IMR-90 (cell line): ENCODE results near the gene LRTM1. TPM values are rescaled to one million over a fixed set of nuclear protein-coding genes. Genes with fewer than 3 reads are reported as not detected.

Experiments used
- ATAC-seq: fragments of 200-7000 bp; cut with Tn5 transposase; 2 replicates; pipeline ENCODE4 v1.9.1; 2020; ENCODE audit warnings: low read depth, mild to moderate bottlenecking, moderate library complexity
- BruUV-seq: library from RNA; stranded (reverse); fragments of 400-500 nt; replicated peaks from 2 replicates; lab custom pipeline; 2021; lab: Mats Ljungman, UMichigan
- CTCF ChIA-PET: fragments of 300-600 bp; formaldehyde crosslinking; extraction: SDS; loops from one replicate; lab custom pipeline; 2021; ENCODE audit warnings: antibody characterized with exemption; lab: Yijun Ruan, JAX
- POLR2A ChIA-PET: fragments of 300-600 bp; sonication (Branson Sonifier 250); formaldehyde crosslinking; loops from one replicate; lab custom pipeline; 2022; ENCODE audit warnings: antibody characterized with exemption; ENCODE audit not compliant: unreplicated experiment; lab: Charles Lee
- DNase-seq: peaks from one replicate; pipeline ENCODE4 v3.0.0; 2013
- H2AFZ ChIP-seq: replicated peaks from 2 replicates; pipeline ENCODE3; 2013; ENCODE audit warnings: low read length, mild to moderate bottlenecking; ENCODE audit not compliant: poor library complexity
- H2AK5ac ChIP-seq: 2 replicates; pipeline ENCODE4 v1.6.1; 2013; ENCODE audit warnings: low read depth, low read length, inconsistent platforms
- H2AK9ac ChIP-seq: replicated peaks from 2 replicates; pipeline ENCODE3; 2013; ENCODE audit warnings: mild to moderate bottlenecking, low read depth, low read length, moderate library complexity; ENCODE audit not compliant: poor library complexity
- H2BK120ac ChIP-seq: 2 replicates; pipeline ENCODE4 v1.6.1; 2013; ENCODE audit warnings: low read depth, low read length, inconsistent platforms
- H2BK15ac ChIP-seq: 3 replicates; pipeline ENCODE4 v1.6.1; 2013; ENCODE audit warnings: low read depth, low read length, inconsistent platforms
- H2BK20ac ChIP-seq: 2 replicates; pipeline ENCODE4 v1.6.1; 2013; ENCODE audit warnings: low read depth, mild to moderate bottlenecking, inconsistent platforms, low read length, moderate library complexity
- H2BK5ac ChIP-seq: 2 replicates; pipeline ENCODE4 v1.6.1; 2013; ENCODE audit warnings: mild to moderate bottlenecking, low read depth, low read length, inconsistent platforms; ENCODE audit not compliant: poor library complexity, severe bottlenecking
- H3K14ac ChIP-seq: replicated peaks from 2 replicates; pipeline ENCODE4 v1.6.1; 2013; ENCODE audit warnings: low read depth, low read length, inconsistent platforms
- H3K18ac ChIP-seq: 2 replicates; pipeline ENCODE4 v1.6.1; 2013; ENCODE audit warnings: low read depth, low read length, control low read depth
- H3K23ac ChIP-seq: 2 replicates; pipeline ENCODE4 v1.6.1; 2013; ENCODE audit warnings: low read depth, low read length, inconsistent platforms
- H3K27ac ChIP-seq: 2 replicates; pipeline ENCODE4 v1.5.1; 2013; ENCODE audit warnings: mild to moderate bottlenecking, control low read depth, low read length; ENCODE audit not compliant: insufficient read depth
- H3K27me3 ChIP-seq: 2 replicates; pipeline ENCODE4 v1.6.1; 2013; ENCODE audit warnings: low read length; ENCODE audit not compliant: control insufficient read depth, insufficient read depth
- H3K36me3 ChIP-seq: 2 replicates; pipeline ENCODE4 v1.6.1; 2013; ENCODE audit warnings: low read length, mixed read lengths; ENCODE audit not compliant: control insufficient read depth, insufficient read depth
- H3K4ac ChIP-seq: 2 replicates; pipeline ENCODE4 v1.6.1; 2013; ENCODE audit warnings: low read depth, low read length, inconsistent platforms
- H3K4me1 ChIP-seq: 2 replicates; pipeline ENCODE4 v1.6.1; 2013; ENCODE audit warnings: low read length, mixed read lengths; ENCODE audit not compliant: control insufficient read depth, insufficient read depth
- H3K4me2 ChIP-seq: 2 replicates; pipeline ENCODE4 v1.6.1; 2013; ENCODE audit warnings: low read depth, mild to moderate bottlenecking, control low read depth, low read length, moderate library complexity
- H3K4me3 ChIP-seq: 2 replicates; pipeline ENCODE4 v1.5.1; 2013; ENCODE audit warnings: low read depth, mild to moderate bottlenecking, control low read depth, low read length, moderate library complexity; ENCODE audit not compliant: insufficient read depth
- H3K56ac ChIP-seq: 2 replicates; pipeline ENCODE4 v1.6.1; 2013; ENCODE audit warnings: low read length, inconsistent platforms; ENCODE audit not compliant: insufficient read depth; ENCODE audit errors: extremely low read depth
- H3K79me1 ChIP-seq, 2 experiments: 2 replicates each; pipeline ENCODE4 v1.6.1; 2013; ENCODE audit warnings: low read length in 2 of 2, inconsistent platforms in 1 of 2, low read depth in 1 of 2
- H3K9ac ChIP-seq: 2 replicates; pipeline ENCODE4 v1.6.1; 2013; ENCODE audit warnings: low read depth, low read length, control low read depth
- H3K9me1 ChIP-seq: 2 replicates; pipeline ENCODE4 v1.6.1; 2013; ENCODE audit warnings: low read length, inconsistent platforms; ENCODE audit not compliant: insufficient read depth
- H3K9me3 ChIP-seq: 2 replicates; pipeline ENCODE4 v1.6.1; 2013; ENCODE audit warnings: low read length; ENCODE audit not compliant: control insufficient read depth, insufficient read depth
- H4K20me1 ChIP-seq: 2 replicates; pipeline ENCODE4 v1.6.1; 2013; ENCODE audit warnings: low read length, inconsistent platforms; ENCODE audit not compliant: insufficient read depth
- H4K5ac ChIP-seq: 2 replicates; pipeline ENCODE4 v1.6.1; 2013; ENCODE audit warnings: mild to moderate bottlenecking, low read depth, low read length, control low read depth
- H4K8ac ChIP-seq, 2 experiments: 2 replicates each; pipeline ENCODE4 v1.6.1; 2013; ENCODE audit warnings: low read depth in 2 of 2, low read length in 2 of 2, control low read depth in 1 of 2, inconsistent platforms in 1 of 2
- H4K91ac ChIP-seq: 2 replicates; pipeline ENCODE4 v1.6.1; 2013; ENCODE audit warnings: low read depth, low read length, inconsistent platforms; ENCODE audit not compliant: insufficient read depth
- BHLHE40 ChIP-seq: fragments of 150-350 bp; IDR thresholded peaks from 2 replicates; pipeline ENCODE4 v1.6.1; 2016; ENCODE audit warnings: mild to moderate bottlenecking, low read depth, low read length
- CEBPB ChIP-seq: IDR thresholded peaks from 2 replicates; pipeline ENCODE4 v1.6.1; 2012; ENCODE audit warnings: low read depth, low read length, improper control_type of control experiment
- CHD1 ChIP-seq: IDR thresholded peaks from 2 replicates; pipeline ENCODE4 v1.6.1; 2012; ENCODE audit warnings: low read depth, low read length, improper control_type of control experiment
- CTCF ChIP-seq: conservative IDR thresholded peaks from 2 replicates; pipeline ENCODE4 v1.5.1; 2012; ENCODE audit warnings: mild to moderate bottlenecking, low read depth, low read length, improper control_type of control experiment
- FOS ChIP-seq: fragments of 150-350 bp; IDR thresholded peaks from 2 replicates; pipeline ENCODE4 v1.6.1; 2016; ENCODE audit warnings: low read depth, low read length
- MAFK ChIP-seq: IDR thresholded peaks from 2 replicates; pipeline ENCODE4 v1.6.1; 2012; ENCODE audit warnings: low read depth, low read length, improper control_type of control experiment
- MAZ ChIP-seq: IDR thresholded peaks from 2 replicates; pipeline ENCODE4 v1.6.1; 2012; ENCODE audit warnings: low read depth, mild to moderate bottlenecking, low read length, improper control_type of control experiment, moderate library complexity, borderline replicate concordance
- MXI1 ChIP-seq: IDR thresholded peaks from 2 replicates; pipeline ENCODE4 v1.6.1; 2012; ENCODE audit warnings: low read depth, mild to moderate bottlenecking, low read length, moderate library complexity, borderline replicate concordance
- NFE2L2 ChIP-seq: fragments of 150-350 bp; IDR thresholded peaks from 2 replicates; pipeline ENCODE4 v1.6.1; 2016; ENCODE audit warnings: low read depth, mild to moderate bottlenecking, low read length
- RAD21 ChIP-seq: IDR thresholded peaks from 2 replicates; pipeline ENCODE4 v1.6.1; 2012; ENCODE audit warnings: low read length, improper control_type of control experiment
- RCOR1 ChIP-seq: IDR thresholded peaks from 2 replicates; pipeline ENCODE4 v1.6.1; 2012; ENCODE audit warnings: mild to moderate bottlenecking, low read length, improper control_type of control experiment; ENCODE audit not compliant: insufficient replicate concordance
- RFX5 ChIP-seq: IDR thresholded peaks from 2 replicates; pipeline ENCODE4 v1.8.0; 2012; ENCODE audit warnings: low read depth, mild to moderate bottlenecking, low read length, moderate library complexity
- USF2 ChIP-seq: fragments of 150-350 bp; IDR thresholded peaks from 2 replicates; pipeline ENCODE4 v1.6.1; 2017; ENCODE audit warnings: mild to moderate bottlenecking, antibody characterized with exemption, low read length, low read depth
- WGBS, 2 experiments: methylation state at CpG; one replicate each; pipeline versions ENCODE4 v1.1.5 to v1.1.7; 2013; ENCODE audit warnings: missing lambda C conversion rate in 2 of 2; ENCODE audit not compliant: insufficient read length in 1 of 2; ENCODE audit errors: extremely low coverage in 2 of 2; 5-methylcytosine and 5-hydroxymethylcytosine counted together
- dilution Hi-C: fragments of 300-500 bp; cut with HindIII; formaldehyde crosslinking; loops from one replicate; pipeline ENCODE4 v1.14.3; 2018; ENCODE audit warnings: low sequenced_read_pairs; ENCODE audit not compliant: unreplicated experiment
- in situ Hi-C: fragments of 300-500 bp; cut with MboI; formaldehyde crosslinking; loops from 3 replicates; pipeline ENCODE4 v1.14.3; 2019; ENCODE audit warnings: low sequenced_read_pairs, inconsistent platforms, mixed read lengths
- intact Hi-C: fragments of 100-400 bp; cut with micrococcal nuclease; formaldehyde crosslinking; loops from 2 replicates; pipeline ENCODE4 v1.10.0; 2022
- polyA plus RNA-seq, 3 experiments: library from polyadenylated mRNA; depleted of rRNA; stranded (reverse); fragments of >200 nt; gene quantifications; 2 replicates each; pipeline ENCODE4 v1.2.3, GENCODE V29; 2012; ENCODE audit warnings: low replicate concordance in 1 of 3
- total RNA-seq: library from RNA; depleted of rRNA; stranded (reverse); fragments of >200 nt; gene quantifications from 2 replicates; pipeline ENCODE4 v1.2.3, GENCODE V29; 2012

LRTM1 gene
- total and polyA plus RNA-seq, 2 of the 4 experiments (the other 2 are of a cell fraction), result not detected

GRCh38 chr3:54882129-54882833 lies 45.6 kb downstream of the LRTM1 start:
- Histone ChIP-seq H3K27ac (peak overlapping the region; percentile 82), H3K56ac (peak overlapping the region; percentile 44), H3K79me1 (no peaks in the 10 kb centered on the region), H3K4me3 (no peak overlapping the region), H2BK15ac (peak overlapping the region; percentile 55; the same call in 2 of the 3 replicates), H4K91ac (peak overlapping the region; percentile 87), H3K4me2 (peak overlapping the region; percentile 19; the same call in 1 of the 2 replicates), H4K20me1 (no peaks in the 10 kb centered on the region), H2BK5ac (peak overlapping the region; percentile 95), H3K14ac (peak overlapping the region; percentile 62), H2AK9ac (peak overlapping the region; percentile 65), H3K36me3 (no peaks in the 10 kb centered on the region), H4K5ac (peak overlapping the region; percentile 88), H3K23ac (peak overlapping the region; percentile 57), H2AK5ac (peak overlapping the region; percentile 88), H4K8ac (peak overlapping the region; percentile 69 to 87), H2AFZ (peak overlapping the region; percentile 67), H3K4me1 (peaks cover 14% of the 10 kb centered on the region), H2BK20ac (peak overlapping the region; percentile 84), H3K9me3 (no peaks in the 10 kb centered on the region), H3K4ac (peak overlapping the region; percentile 83), H2BK120ac (peak overlapping the region; percentile 84), H3K18ac (peak overlapping the region; percentile 94), H3K9ac (peak overlapping the region; percentile 44), H3K9me1 (peaks cover 8% of the 10 kb centered on the region), H3K27me3 (no peaks in the 10 kb centered on the region)
- no TSS peak for BruUV-seq
- intact Hi-C loops (no loop called here), in situ Hi-C loops (loop anchor here (5.0 to 10.0 kb wide), 2 partner anchors 285 to 603 kb away; partner anchors contain the start of gene WNT5A), dilution Hi-C loops (no loop called here)
- ChIA-PET CTCF (interaction anchor here (0.8 kb wide), 1 partner anchor 9 kb away, joined by 3 read pairs; no protein-coding TSS in a partner anchor), POLR2A (interaction anchor here (0.6 kb wide), 1 partner anchor 93 kb away, joined by 6 read pairs; no protein-coding TSS in a partner anchor)
- ATAC-seq (peak; percentile 94), DNase-seq (peak; percentile 98)
- WGBS, 2 experiments, result no CpG with 5 or more reads among the region's 3 CpGs
- TF ChIP-seq RAD21, result no peak
- TF ChIP-seq CHD1, result no peak
- no peak for TF ChIP-seq BHLHE40
- no peak for TF ChIP-seq USF2
- TF ChIP-seq RFX5, result no peak
- TF ChIP-seq FOS, result peak; percentile 44
- TF ChIP-seq CEBPB, result peak; percentile 25; the same call in 1 of the 2 replicates
- TF ChIP-seq CTCF, result no peak
- peak; percentile 48; the same call in 1 of the 2 replicates for TF ChIP-seq MAFK
- no peak for TF ChIP-seq RCOR1
- TF ChIP-seq MXI1, result no peak
- peak; percentile 61; the same call in 1 of the 2 replicates for TF ChIP-seq NFE2L2
- 0 out of 2 replicates have a peak, but pooled peaks have one; percentile 28 for TF ChIP-seq MAZ
